Stimulated activated CD8-positive, alpha-beta memory T cell treated with anti-CD3 and anti-CD28 coated beads, Interleukin-4, amount 100 ng/mL, for 1 hour (primary cell): ENCODE measurements around the gene TNRC6A.

Experiments
- DNase-seq, 2 donors: peaks; one replicate each; pipeline ENCODE4 v3.0.0-alpha.2; 2020; ENCODE audit warnings: low read depth in 2 of 2, low spot score in 1 of 2

Gene TNRC6A

DNA sequence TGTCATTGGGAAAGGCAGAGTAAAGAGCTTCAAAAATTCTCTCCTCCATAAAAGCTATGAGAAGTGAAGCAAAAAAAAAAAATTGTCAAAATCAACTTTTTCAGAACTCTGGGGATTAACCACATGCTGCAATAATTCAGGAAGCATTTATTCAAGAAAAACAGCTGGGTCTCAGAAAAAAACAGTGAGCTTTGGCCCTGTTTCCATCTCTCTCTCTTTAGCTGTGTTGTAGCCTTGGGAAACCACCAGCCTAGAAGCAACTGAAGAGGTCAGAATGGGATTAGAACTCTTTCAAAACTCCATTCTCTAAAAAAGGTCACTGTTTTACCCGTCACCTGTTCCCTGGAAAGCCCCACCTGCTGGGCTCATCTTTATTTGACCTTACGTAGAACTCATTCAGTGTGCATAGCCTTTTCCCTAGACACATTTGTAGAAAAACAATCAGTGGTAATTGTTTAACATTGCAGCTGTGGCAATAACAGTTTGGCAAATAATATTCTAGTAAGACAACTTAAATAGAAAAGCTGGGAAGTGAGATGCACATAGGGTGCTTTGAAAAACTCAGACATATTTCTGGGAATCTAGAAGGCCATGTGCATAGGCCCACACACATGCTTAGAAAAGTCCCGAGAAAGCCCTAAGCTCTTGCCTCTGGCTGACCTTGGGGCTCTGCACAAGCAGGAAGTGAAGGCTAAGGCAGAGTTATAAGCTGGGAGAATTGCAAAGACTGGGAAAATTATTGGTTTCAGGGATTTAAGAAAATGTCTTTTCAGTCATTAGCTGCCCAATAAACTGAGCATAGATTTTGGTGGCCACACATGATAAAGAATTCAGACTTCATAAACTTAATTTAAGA lies 134.4 kb downstream of the TNRC6A start:
- DNase-seq = no peak

DNA sequence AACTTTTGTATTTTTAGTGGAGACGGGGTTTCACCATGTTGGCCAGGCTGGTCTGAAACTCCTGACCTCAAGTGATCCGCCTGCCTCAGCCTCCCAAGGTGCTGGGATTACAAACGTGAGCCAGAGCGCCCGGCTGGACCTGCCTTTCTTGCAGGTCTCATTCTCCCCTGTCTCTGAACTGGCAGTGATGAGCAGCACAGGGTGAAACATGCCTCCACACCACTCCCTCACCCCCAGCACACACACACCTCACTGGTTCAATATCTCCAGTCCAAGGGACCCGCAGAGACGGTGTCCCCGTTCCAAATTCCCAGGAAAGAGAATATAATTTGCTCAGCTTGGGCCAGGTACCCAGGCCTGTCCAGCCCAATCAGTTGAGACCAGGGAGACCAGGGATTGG lies 139.6 kb downstream of the TNRC6A start:
- DNase-seq = no peak

DNA sequence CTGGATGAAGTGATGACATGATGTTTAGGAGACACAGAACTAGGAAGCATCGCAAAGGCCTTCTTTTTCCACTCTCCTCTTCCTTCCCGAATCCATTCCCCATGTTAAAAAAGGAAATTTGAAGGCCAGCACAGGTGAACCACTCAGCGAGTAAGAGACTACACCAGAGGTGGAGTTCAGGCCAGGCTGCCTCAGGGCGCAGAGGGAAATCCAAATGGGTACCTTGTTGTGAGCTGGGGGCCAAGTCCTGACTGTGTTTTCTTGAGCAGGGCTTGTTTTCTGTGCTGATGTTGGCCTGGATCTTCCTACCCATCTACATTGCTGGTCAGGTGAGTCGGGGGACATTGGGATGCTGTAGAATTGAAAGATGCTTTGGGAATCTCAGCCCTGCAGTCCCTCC lies 142.4 kb downstream of the TNRC6A start:
- no peak for DNase-seq

DNA sequence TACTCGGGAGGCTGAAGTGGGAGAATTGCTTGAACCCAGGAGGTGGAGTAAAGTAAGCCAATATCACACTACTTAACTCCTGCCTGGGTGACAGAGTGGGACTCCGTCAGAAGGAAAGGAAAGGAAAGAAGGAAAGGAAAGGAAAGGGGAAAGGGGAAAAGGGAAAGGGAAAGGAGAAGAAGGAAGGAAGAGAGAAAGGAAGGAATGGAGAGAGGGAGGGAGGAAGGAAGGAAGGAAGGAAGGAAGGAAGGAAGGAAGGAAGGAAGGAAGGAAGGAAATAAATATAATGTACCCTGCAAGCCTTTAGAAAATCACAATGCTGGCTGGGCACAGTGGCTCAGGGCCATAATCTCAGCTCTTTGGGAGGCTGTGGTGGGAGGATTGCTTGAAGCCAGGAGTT lies 143.6 kb downstream of the TNRC6A start:
- DNase-seq = no peak

DNA sequence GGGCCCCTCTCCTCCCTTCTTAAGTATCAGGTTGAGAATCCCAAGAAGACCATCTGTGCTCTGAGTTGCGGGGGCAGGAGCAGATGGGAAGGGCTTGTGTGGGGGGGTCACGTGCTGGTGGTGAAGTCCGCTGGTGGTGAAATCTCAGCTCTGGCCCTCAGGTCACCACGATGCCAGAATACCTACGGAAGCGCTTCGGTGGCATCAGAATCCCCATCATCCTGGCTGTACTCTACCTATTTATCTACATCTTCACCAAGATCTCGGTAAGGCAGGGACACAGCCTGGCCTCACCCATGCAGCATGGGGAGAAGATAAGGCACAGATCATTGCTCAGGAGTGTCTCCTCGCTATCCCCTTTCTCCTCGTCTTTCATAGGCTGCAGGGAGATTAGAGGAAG lies 146.0 kb downstream of the TNRC6A start:
- no peak for DNase-seq
